Measurements from ENCODE around the gene TBC1D17.

Gene TBC1D17

DNA sequence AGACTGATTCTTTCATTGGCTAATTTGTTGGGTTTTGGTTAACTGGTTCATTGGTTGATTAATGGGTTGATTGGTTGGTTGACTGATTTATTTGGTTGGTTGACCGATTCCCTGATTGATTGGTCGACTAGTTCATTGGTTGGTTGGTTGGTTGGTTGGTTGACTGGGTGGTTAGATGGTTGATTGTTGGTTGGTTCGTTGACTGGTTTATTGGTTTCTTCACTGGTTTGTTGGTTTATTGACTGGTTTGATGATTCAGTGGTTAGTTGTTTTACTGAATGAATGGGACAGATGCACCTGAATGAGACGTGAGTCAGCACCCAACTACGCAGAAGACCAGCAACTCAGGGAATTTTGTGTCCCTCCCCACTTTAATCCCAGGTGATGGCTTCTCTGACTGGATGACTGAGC is 54.5 kb downstream of the TBC1D17 start:
- peaks cover 7% of the 10 kb centered on the region for H3K27me3 ChIP-seq (ENCODE audit: insufficient read depth, low read length, poor library complexity, severe bottlenecking)
- peak overlapping the region; percentile 96 for H3K4me2 ChIP-seq (ENCODE audit: low read depth, low read length, poor library complexity, severe bottlenecking)
- H3K79me2 ChIP-seq (ENCODE audit: insufficient read depth, low read length) = peaks cover 35% of the 10 kb centered on the region
- peaks cover 17% of the 10 kb centered on the region for H4K20me1 ChIP-seq (ENCODE audit: insufficient read depth, low read length, poor library complexity, severe bottlenecking)
- peaks cover 1% of the 10 kb centered on the region; the same call in 1 of the 2 replicates for H3K36me3 ChIP-seq (ENCODE audit: insufficient read depth, low read length)
- H2AFZ ChIP-seq (ENCODE audit: low read length) = no peak overlapping the region
- TF ChIP-seq EZH2phosphoT487 (IDR thresholded peaks at IDR 0.05; ENCODE audit: borderline replicate concordance) = no peak
- TF ChIP-seq, protein P1, sequence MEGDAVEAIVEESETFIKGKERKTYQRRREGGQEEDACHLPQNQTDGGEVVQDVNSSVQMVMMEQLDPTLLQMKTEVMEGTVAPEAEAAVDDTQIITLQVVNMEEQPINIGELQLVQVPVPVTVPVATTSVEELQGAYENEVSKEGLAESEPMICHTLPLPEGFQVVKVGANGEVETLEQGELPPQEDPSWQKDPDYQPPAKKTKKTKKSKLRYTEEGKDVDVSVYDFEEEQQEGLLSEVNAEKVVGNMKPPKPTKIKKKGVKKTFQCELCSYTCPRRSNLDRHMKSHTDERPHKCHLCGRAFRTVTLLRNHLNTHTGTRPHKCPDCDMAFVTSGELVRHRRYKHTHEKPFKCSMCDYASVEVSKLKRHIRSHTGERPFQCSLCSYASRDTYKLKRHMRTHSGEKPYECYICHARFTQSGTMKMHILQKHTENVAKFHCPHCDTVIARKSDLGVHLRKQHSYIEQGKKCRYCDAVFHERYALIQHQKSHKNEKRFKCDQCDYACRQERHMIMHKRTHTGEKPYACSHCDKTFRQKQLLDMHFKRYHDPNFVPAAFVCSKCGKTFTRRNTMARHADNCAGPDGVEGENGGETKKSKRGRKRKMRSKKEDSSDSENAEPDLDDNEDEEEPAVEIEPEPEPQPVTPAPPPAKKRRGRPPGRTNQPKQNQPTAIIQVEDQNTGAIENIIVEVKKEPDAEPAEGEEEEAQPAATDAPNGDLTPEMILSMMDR (conservative IDR thresholded peaks at IDR 0.05; ENCODE audit: low read length) = no peak
- H3K9me3 ChIP-seq (ENCODE audit: insufficient read depth, low read depth, low read length) = no peaks in the 10 kb centered on the region
- H3F3A ChIP-seq (ENCODE audit: low read depth) = peaks cover 21% of the 10 kb centered on the region; the same call in 1 of the 2 replicates
- H3K9ac ChIP-seq (ENCODE audit: low read depth, low read length, poor library complexity, severe bottlenecking) = peak overlapping the region; percentile 56
- peaks cover 40% of the 10 kb centered on the region for H3K4me1 ChIP-seq (ENCODE audit: insufficient read depth, low read length, poor library complexity, severe bottlenecking)
- H3K4me3 ChIP-seq (ENCODE audit: low read length, poor library complexity, severe bottlenecking) = peak overlapping the region; percentile 69
- no peaks in the 10 kb centered on the region for H3K9me2 ChIP-seq (replicated peaks; ENCODE audit: low read depth, low read length)

DNA sequence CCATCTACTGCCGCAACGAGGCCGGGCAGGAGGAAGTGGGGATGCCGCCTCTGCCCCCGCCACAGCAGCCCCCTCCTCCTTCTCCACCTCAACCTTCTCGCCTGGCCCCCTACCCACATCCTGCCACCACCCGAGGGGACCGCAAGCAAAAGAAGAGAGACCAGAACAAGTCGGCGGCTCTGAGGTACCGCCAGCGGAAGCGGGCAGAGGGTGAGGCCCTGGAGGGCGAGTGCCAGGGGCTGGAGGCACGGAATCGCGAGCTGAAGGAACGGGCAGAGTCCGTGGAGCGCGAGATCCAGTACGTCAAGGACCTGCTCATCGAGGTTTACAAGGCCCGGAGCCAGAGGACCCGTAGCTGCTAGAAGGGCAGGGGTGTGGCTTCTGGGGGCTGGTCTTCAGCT is 55.2 kb downstream of the TBC1D17 start:
- H3K4me3 ChIP-seq (ENCODE audit: low read length, poor library complexity, severe bottlenecking) = peak overlapping the region; percentile 69
- peaks cover 33% of the 10 kb centered on the region for H3K4me1 ChIP-seq (ENCODE audit: insufficient read depth, low read length, poor library complexity, severe bottlenecking)
- H4K20me1 ChIP-seq (ENCODE audit: insufficient read depth, low read length, poor library complexity, severe bottlenecking) = peaks cover 10% of the 10 kb centered on the region
- H3K27me3 ChIP-seq (ENCODE audit: insufficient read depth, low read length, poor library complexity, severe bottlenecking) = peaks cover 7% of the 10 kb centered on the region
- peaks cover 21% of the 10 kb centered on the region; the same call in 1 of the 2 replicates for H3F3A ChIP-seq (ENCODE audit: low read depth)
- no peaks in the 10 kb centered on the region for H3K9me2 ChIP-seq (replicated peaks; ENCODE audit: low read depth, low read length)
- peak overlapping the region; percentile 56 for H3K9ac ChIP-seq (ENCODE audit: low read depth, low read length, poor library complexity, severe bottlenecking)
- H3K36me3 ChIP-seq (ENCODE audit: insufficient read depth, low read length) = no peaks in the 10 kb centered on the region
- peak overlapping the region; percentile 96 for H3K4me2 ChIP-seq (ENCODE audit: low read depth, low read length, poor library complexity, severe bottlenecking)
- peaks cover 28% of the 10 kb centered on the region for H3K79me2 ChIP-seq (ENCODE audit: insufficient read depth, low read length)
- H3K9me3 ChIP-seq (ENCODE audit: insufficient read depth, low read depth, low read length) = no peaks in the 10 kb centered on the region
- peak overlapping the region; percentile 39 for H2AFZ ChIP-seq (ENCODE audit: low read length)
- TF ChIP-seq, protein P1 (conservative IDR thresholded peaks at IDR 0.05; ENCODE audit: low read length) = no peak
- TF ChIP-seq EZH2phosphoT487 (IDR thresholded peaks at IDR 0.05; ENCODE audit: borderline replicate concordance) = no peak

DNA sequence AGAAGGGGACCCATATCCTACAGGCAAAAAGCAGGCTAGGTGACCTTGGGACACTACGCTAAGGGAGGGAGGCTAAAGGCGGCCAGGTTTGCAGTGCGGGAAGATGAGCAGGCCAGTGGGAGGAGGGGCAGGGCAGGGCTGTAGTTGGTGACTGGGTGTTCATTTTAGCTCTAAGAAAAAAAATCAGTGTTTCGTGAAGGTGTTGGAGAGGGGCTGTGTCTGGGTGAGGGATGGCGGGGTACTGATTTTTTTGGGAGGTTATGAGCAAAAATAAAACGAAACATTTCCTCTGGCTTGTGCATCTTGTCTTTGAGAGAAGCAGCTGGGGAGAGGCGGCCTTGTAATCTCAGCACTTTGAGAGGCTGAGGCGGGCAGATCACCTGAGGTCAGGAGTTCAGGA is 56.1 kb downstream of the TBC1D17 start:
- Histone ChIP-seq H3K36me3 (ENCODE audit: insufficient read depth, low read length) (no peaks in the 10 kb centered on the region), H3K9ac (ENCODE audit: low read depth, low read length, poor library complexity, severe bottlenecking) (peak overlapping the region; percentile 56), H4K20me1 (ENCODE audit: insufficient read depth, low read length, poor library complexity, severe bottlenecking) (peaks cover 2% of the 10 kb centered on the region), H3K79me2 (ENCODE audit: insufficient read depth, low read length) (peaks cover 19% of the 10 kb centered on the region), H3K4me1 (ENCODE audit: insufficient read depth, low read length, poor library complexity, severe bottlenecking) (peaks cover 31% of the 10 kb centered on the region), H3K4me3 (ENCODE audit: low read length, poor library complexity, severe bottlenecking) (peak overlapping the region; percentile 69), H2AFZ (ENCODE audit: low read length) (no peak overlapping the region), H3K9me2 (replicated peaks; ENCODE audit: low read depth, low read length) (no peaks in the 10 kb centered on the region), H3K9me3 (ENCODE audit: insufficient read depth, low read depth, low read length) (no peaks in the 10 kb centered on the region), H3F3A (ENCODE audit: low read depth) (peaks cover 21% of the 10 kb centered on the region; the same call in 1 of the 2 replicates), H3K4me2 (ENCODE audit: low read depth, low read length, poor library complexity, severe bottlenecking) (peak overlapping the region; percentile 96), H3K27me3 (ENCODE audit: insufficient read depth, low read length, poor library complexity, severe bottlenecking) (peaks cover 6% of the 10 kb centered on the region)
- no peak for TF ChIP-seq EZH2phosphoT487 (IDR thresholded peaks at IDR 0.05; ENCODE audit: borderline replicate concordance)
- TF ChIP-seq, protein P1 (conservative IDR thresholded peaks at IDR 0.05; ENCODE audit: low read length) = no peak

Data from Loucy (cell line).